ENCODE data around the gene TLN1.

Gene TLN1

GRCh38 chr9:35689542-35690293 lies 42.3 kb downstream of the TLN1 start, which contains the start of gene TPM2:
TPM2 (minus strand) TSS chr9:35689925; CDS start chr9:35689817, 108 bp downstream.
- TF ChIP-seq CTCF (conservative IDR thresholded peaks at IDR 0.05; ENCODE audit: low read depth, low read length) = no peak
- peak within 1 kb of the TSS; percentile 78 for H3K4me3 ChIP-seq (ENCODE audit: low read depth, low read length)
- peak; percentile 72 for DNase-seq (ENCODE audit: low read depth)

- no peak for TF ChIP-seq CTCF (conservative IDR thresholded peaks at IDR 0.05; ENCODE audit: low read depth, low read length)
- peak overlapping the region; percentile 78 for H3K4me3 ChIP-seq (ENCODE audit: low read depth, low read length)
Measured at GRCh38 chr9:35688558-35689541, 43.1 kb downstream of the TLN1 start.

GRCh38 chr9:35687972-35688557 lies 43.9 kb downstream of the TLN1 start:
- TF ChIP-seq CTCF (conservative IDR thresholded peaks at IDR 0.05; ENCODE audit: low read depth, low read length) = no peak
- peak overlapping the region; percentile 78 for H3K4me3 ChIP-seq (ENCODE audit: low read depth, low read length)
- peak; percentile 41 for DNase-seq (ENCODE audit: low read depth)

More at GRCh38 chr9:35688558-35689541, 43.1 kb downstream of the TLN1 start:
- peak; percentile 83 for DNase-seq (ENCODE audit: low read depth)

- peak overlapping the region; percentile 38 for H3K4me3 ChIP-seq (ENCODE audit: low read depth, low read length)
- no peak for TF ChIP-seq CTCF (conservative IDR thresholded peaks at IDR 0.05; ENCODE audit: low read depth, low read length)
Measured at GRCh38 chr9:35687306-35687705, 44.7 kb downstream of the TLN1 start.

GRCh38 chr9:35686222-35687203 lies 45.5 kb downstream of the TLN1 start:
- TF ChIP-seq CTCF (conservative IDR thresholded peaks at IDR 0.05; ENCODE audit: low read depth, low read length) = no peak
- DNase-seq (ENCODE audit: low read depth) = peak; percentile 70
- H3K4me3 ChIP-seq (ENCODE audit: low read depth, low read length) = peak overlapping the region; percentile 2

More at GRCh38 chr9:35687306-35687705, 44.7 kb downstream of the TLN1 start:
- DNase-seq (ENCODE audit: low read depth) = no peak

- no peak overlapping the region for H3K4me3 ChIP-seq (ENCODE audit: low read depth, low read length)
- TF ChIP-seq CTCF (conservative IDR thresholded peaks at IDR 0.05; ENCODE audit: low read depth, low read length) = no peak
- no peak for DNase-seq (ENCODE audit: low read depth)
Measured at GRCh38 chr9:35685506-35685905, 46.5 kb downstream of the TLN1 start.
